GM19468 (cell line): ENCODE measurements around the gene SLC19A1.

Source experiments
- ATAC-seq: cut with Tn5 transposase; IDR thresholded peaks from one replicate; pipeline ENCODE4 v1.9.1; 2021; ENCODE audit warnings: mild to moderate bottlenecking, moderate library complexity, moderate number of reproducible peaks; ENCODE audit not compliant: unreplicated experiment; ENCODE audit errors: extremely low read depth

Gene SLC19A1

DNA sequence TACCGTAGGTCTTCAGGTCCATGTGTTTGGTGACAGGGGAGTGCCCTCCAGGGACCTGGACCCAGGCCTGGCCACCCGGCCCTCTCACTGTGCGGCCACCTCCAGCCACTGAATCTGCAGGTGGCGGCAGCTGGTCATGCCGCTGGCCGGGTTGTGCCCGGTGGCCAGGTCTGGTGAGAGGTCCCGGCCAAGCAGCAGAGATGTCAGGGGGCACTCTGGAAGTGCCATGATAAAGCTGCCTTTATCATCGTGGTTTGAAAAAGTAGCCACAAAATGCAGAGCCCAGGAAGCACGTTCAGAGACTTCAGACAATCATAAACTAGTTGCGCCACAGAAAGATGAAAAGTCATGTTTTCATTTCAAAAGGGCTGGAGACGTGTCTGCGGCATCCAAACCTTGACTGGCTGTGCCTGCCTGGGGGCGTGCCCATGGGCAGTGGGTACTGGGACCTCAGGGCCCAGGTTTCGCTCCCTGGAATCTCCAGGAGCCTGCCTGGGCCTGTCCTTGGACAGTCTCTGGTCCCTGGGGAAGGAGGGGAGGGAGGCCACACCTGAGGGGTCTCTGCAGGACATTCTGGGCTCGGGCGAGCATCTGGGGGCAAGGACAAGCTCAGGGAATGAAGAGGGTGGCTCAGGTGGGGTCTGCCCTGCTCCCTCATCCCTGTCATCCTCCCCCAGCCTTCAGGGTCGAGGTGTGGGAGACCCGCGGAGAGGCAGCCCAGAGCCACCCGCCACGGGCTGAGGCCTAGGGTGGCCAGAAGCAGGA is 92.4 kb downstream of the SLC19A1 start:
- no peak for ATAC-seq

- ATAC-seq: no peak
Observed at GRCh38 chr21:45448810-45449657, 93.2 kb downstream of the SLC19A1 start.

GRCh38 chr21:45448283-45448809 is 93.9 kb downstream of the SLC19A1 start:
- no peak for ATAC-seq
